ENCODE results near the gene HNRNPUL2. TPM values are rescaled to one million over a fixed set of nuclear protein-coding genes. Genes with fewer than 3 reads are reported as not detected.
A peak's percentile ranks its signal among the peaks of the same experiment; 100 is the strongest.

Gene HNRNPUL2
- total and polyA plus RNA-seq, 2 of the 4 experiments (the other 2 are of a cell fraction), result 3.9 to 30.2 TPM

DNA sequence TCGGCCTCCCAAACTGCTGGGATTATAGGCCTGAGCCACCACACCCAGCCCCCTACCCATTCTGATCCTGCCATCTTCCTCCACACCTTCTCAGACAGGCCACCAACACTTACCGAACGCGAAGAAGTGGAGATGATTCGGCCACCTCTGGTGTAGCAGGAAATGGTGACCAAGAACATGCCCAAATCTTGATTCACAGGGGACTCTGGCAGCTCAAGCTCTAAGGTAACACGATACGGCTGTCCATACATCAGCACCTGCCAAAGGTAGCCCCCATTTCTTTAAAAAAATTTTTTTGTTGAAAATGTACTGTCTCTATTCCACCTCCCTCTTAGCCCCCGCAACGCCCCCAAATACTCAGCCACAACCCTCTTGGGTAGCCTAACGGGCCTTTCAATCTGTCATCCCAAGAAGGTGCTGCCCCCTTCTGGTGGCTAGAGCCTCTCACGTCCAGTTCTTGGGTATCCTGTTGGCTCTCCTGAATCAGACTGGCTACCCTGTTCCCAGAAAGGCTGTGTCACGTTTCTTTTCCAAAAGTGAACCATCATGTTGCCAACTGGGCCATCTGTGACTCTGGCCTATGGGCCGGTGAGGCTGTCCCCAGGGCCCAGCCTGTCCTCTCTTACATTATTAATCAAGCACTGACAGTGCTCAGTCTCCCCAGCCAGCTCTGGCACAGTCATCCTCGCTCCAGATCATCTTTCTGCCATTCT lies 32.6 kb downstream of the HNRNPUL2 start:
- Histone ChIP-seq H2BK120ac (ENCODE audit: low read depth, low read length) (no peak overlapping the region), H4K8ac (ENCODE audit: low read depth in 2 of 2, low read length in 2 of 2) (no peak overlapping the region), H3K9me1 (ENCODE audit: insufficient read depth, low read length) (peaks cover 6% of the 10 kb centered on the region; the same call in 1 of the 2 replicates), H3K4me3 (ENCODE audit: insufficient read depth, low read depth, low read length) (no peak overlapping the region), H3K27ac (ENCODE audit: insufficient read depth, low read length) (no peak overlapping the region), H2AK9ac (replicated peaks; ENCODE audit: low read depth, low read length, poor library complexity) (peak overlapping the region; percentile 73), H4K20me1 (ENCODE audit: insufficient read depth, low read length) (0 out of 2 replicates have a peak, but pooled peaks cover 6% of the 10 kb centered on the region), H3K14ac (replicated peaks; ENCODE audit: low read depth, low read length) (no peak overlapping the region; the same call in 1 of the 2 replicates), H3K9ac (ENCODE audit: low read depth, low read length) (no peak overlapping the region), H3K4ac (ENCODE audit: low read depth, low read length) (no peak overlapping the region; the same call in 1 of the 2 replicates), H2BK15ac (ENCODE audit: low read depth, low read length) (no peak overlapping the region), H3K4me2 (ENCODE audit: low read depth, low read length) (no peak overlapping the region), H4K91ac (ENCODE audit: insufficient read depth, low read depth, low read length) (no peak overlapping the region), H2AFZ (replicated peaks; ENCODE audit: low read length, poor library complexity) (peak overlapping the region; percentile 44), H3K9me3 (ENCODE audit: control insufficient read depth, insufficient read depth, low read length) (no peaks in the 10 kb centered on the region), H3K27me3 (ENCODE audit: control insufficient read depth, insufficient read depth, low read length) (no peaks in the 10 kb centered on the region), H2AK5ac (ENCODE audit: low read depth, low read length) (peak overlapping the region; percentile 28; the same call in 1 of the 2 replicates), H3K18ac (ENCODE audit: low read depth, low read length) (no peak overlapping the region), H3K23ac (ENCODE audit: low read depth, low read length) (no peak overlapping the region), H3K79me1 (ENCODE audit: low read depth in 1 of 2, low read length in 2 of 2) (peaks cover 0 to 7% of the 10 kb centered on the region in 2 experiments; a peak in 2 of 4 replicates), H3K4me1 (ENCODE audit: control insufficient read depth, insufficient read depth, low read length) (peaks cover 2% of the 10 kb centered on the region; the same call in 1 of the 2 replicates), H3K36me3 (ENCODE audit: control insufficient read depth, insufficient read depth, low read length) (peaks cover 22% of the 10 kb centered on the region), H3K56ac (ENCODE audit: extremely low read depth, insufficient read depth, low read length) (no peak overlapping the region), H4K5ac (ENCODE audit: low read depth, low read length) (no peak overlapping the region), H2BK20ac (ENCODE audit: low read depth, low read length) (no peak overlapping the region), H2BK5ac (ENCODE audit: low read depth, low read length, poor library complexity, severe bottlenecking) (no peak overlapping the region)
- CTCF ChIA-PET, result interaction anchor here (0.6 to 3.0 kb wide), 5 partner anchors 9 to 300 kb away, joined by 3 to 11 read pairs (median 4); no protein-coding TSS in a partner anchor
- 28% methylated on average over 5 of the region's 14 CpGs; no CpG with 5 or more reads in 1 of the 2 experiments for WGBS, 2 experiments (ENCODE audit: extremely low coverage in 2 of 2, insufficient read length in 1 of 2)
- ATAC-seq (ENCODE audit: low read depth) (peak; percentile 92), DNase-seq (peak; percentile 82)
- dilution Hi-C loops (cut with HindIII; ENCODE audit: low sequenced_read_pairs, unreplicated experiment), result no loop called here
- TF ChIP-seq BHLHE40 (IDR thresholded peaks at IDR 0.05; ENCODE audit: low read depth, low read length) (no peak), MAFK (IDR thresholded peaks at IDR 0.05; ENCODE audit: low read depth, low read length) (no peak), RFX5 (IDR thresholded peaks at IDR 0.05; ENCODE audit: low read depth, low read length) (no peak), SMC3 (IDR thresholded peaks at IDR 0.05; ENCODE audit: low read depth, low read length) (peak; percentile 68), FOS (IDR thresholded peaks at IDR 0.05; ENCODE audit: low read depth, low read length) (no peak), RAD21 (IDR thresholded peaks at IDR 0.05; ENCODE audit: low read length) (peak; percentile 72), NFE2L2 (IDR thresholded peaks at IDR 0.05; ENCODE audit: low read depth, low read length) (no peak), MAZ (IDR thresholded peaks at IDR 0.05; ENCODE audit: borderline replicate concordance, low read depth, low read length) (no peak)
- TF ChIP-seq, protein P1, sequence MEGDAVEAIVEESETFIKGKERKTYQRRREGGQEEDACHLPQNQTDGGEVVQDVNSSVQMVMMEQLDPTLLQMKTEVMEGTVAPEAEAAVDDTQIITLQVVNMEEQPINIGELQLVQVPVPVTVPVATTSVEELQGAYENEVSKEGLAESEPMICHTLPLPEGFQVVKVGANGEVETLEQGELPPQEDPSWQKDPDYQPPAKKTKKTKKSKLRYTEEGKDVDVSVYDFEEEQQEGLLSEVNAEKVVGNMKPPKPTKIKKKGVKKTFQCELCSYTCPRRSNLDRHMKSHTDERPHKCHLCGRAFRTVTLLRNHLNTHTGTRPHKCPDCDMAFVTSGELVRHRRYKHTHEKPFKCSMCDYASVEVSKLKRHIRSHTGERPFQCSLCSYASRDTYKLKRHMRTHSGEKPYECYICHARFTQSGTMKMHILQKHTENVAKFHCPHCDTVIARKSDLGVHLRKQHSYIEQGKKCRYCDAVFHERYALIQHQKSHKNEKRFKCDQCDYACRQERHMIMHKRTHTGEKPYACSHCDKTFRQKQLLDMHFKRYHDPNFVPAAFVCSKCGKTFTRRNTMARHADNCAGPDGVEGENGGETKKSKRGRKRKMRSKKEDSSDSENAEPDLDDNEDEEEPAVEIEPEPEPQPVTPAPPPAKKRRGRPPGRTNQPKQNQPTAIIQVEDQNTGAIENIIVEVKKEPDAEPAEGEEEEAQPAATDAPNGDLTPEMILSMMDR (conservative IDR thresholded peaks at IDR 0.05; ENCODE audit: low read depth, low read length), result peak; percentile 73
- TF ChIP-seq, protein P2, sequence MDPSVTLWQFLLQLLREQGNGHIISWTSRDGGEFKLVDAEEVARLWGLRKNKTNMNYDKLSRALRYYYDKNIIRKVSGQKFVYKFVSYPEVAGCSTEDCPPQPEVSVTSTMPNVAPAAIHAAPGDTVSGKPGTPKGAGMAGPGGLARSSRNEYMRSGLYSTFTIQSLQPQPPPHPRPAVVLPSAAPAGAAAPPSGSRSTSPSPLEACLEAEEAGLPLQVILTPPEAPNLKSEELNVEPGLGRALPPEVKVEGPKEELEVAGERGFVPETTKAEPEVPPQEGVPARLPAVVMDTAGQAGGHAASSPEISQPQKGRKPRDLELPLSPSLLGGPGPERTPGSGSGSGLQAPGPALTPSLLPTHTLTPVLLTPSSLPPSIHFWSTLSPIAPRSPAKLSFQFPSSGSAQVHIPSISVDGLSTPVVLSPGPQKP (IDR thresholded peaks at IDR 0.05; ENCODE audit: borderline replicate concordance, low read depth, low read length), result no peak
- TF ChIP-seq, protein P3, sequence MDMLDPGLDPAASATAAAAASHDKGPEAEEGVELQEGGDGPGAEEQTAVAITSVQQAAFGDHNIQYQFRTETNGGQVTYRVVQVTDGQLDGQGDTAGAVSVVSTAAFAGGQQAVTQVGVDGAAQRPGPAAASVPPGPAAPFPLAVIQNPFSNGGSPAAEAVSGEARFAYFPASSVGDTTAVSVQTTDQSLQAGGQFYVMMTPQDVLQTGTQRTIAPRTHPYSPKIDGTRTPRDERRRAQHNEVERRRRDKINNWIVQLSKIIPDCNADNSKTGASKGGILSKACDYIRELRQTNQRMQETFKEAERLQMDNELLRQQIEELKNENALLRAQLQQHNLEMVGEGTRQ (IDR thresholded peaks at IDR 0.05; ENCODE audit: low read depth, low read length), result no peak
- POLR2A ChIA-PET (ENCODE audit: unreplicated experiment), result interaction anchor here (0.7 kb wide), 1 partner anchor 152 kb away, joined by 8 read pairs; no protein-coding TSS in a partner anchor
- BruUV-seq (replicated peaks), result no TSS peak
- intact Hi-C loops (cut with micrococcal nuclease), result loop anchor here (1.0 to 10.0 kb wide), 4 partner anchors 14 to 314 kb away; partner anchors contain the start of gene TUT1
- in situ Hi-C loops (cut with MboI; ENCODE audit: low sequenced_read_pairs), result loop anchor here (10.0 kb wide), 1 partner anchor 300 kb away; no protein-coding TSS in a partner anchor

Data from IMR-90 (cell line).